Activated CD8-positive, alpha-beta memory T cell treated with anti-CD3 and anti-CD28 coated beads for 4 hours (primary cell): ENCODE measurements around the gene NMRK2.
"Not testable (repeated sequence)": the region's sequence is repeated elsewhere in the genome, so short reads cannot be mapped to it uniquely, and the experiment has no call there.

Experiments used
- DNase-seq, 2 donors: peaks; one replicate each; pipeline ENCODE4 v3.0.0-alpha.2; 2020; ENCODE audit warnings: low read depth in 2 of 2

The NMRK2 gene

DNA sequence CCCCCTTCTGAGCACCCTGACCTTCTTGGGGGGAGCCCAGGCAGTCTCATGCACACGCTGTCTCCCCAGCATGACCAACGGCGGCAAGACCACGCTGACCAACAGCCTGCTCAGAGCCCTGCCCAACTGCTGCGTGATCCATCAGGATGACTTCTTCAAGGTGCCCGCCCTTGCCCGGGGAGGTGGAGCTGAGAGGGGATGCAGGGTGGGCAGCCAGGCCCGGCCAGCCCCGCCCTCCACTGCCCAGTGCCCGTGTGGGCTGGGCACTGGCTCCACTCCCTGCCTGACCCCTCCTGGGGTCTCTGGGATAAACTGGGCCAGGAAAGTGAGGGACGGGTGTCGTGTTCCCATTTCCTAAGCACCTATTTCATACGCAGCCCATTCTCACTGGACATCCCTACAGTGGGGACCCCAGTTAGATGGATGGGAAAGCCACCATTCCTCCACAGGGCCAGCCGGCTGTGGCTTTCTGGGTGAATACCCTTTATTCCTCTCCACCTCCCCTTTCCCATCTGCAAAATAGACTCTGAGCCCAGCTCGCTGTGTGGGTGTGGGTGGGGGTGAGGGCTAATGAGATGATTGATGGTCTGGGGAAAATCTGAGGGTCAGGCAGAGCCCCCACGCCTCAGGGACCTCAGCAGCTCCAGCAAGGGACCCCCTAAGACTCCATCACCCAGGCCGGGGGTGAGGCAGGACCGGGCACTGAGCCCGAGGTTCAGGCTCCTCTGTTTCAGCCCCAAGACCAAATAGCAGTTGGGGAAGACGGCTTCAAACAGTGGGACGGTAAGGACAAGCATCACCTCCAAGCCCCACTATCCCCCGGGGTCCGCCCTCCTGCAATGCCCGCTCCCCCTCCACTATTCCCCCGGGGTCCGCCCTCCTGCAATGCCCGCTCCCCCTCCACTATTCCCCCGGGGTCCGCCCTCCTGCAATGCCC lies 3.9 kb downstream of the NMRK2 start:
- no peak for DNase-seq

DNA sequence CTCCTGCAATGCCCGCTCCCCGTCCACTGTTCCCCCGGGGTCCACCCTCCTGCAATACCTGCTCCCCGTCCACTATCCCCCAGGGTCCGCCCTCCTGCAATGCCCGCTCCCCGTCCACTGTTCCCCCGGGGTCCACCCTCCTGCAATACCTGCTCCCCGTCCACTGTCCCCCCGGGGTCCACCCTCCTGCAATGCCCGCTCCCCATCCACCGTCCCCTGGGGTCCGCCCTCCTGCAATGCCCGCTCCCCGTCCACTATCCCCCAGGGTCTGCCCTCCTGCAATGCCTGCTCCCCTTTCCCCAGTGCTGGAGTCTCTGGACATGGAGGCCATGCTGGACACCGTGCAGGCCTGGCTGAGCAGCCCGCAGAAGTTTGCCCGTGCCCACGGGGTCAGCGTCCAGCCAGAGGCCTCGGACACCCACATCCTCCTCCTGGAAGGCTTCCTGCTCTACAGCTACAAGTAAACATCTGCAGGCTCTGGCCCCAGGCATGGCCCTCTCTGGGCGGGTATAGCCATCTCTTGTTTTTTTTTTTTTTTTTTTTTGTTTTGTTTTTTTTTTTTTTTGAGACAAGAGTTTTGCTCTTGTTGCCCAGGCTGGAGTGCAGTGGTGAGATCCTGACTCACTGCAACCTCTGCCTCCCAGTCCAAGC lies 5.6 kb downstream of the NMRK2 start:
- not testable (repeated sequence) for DNase-seq

DNA sequence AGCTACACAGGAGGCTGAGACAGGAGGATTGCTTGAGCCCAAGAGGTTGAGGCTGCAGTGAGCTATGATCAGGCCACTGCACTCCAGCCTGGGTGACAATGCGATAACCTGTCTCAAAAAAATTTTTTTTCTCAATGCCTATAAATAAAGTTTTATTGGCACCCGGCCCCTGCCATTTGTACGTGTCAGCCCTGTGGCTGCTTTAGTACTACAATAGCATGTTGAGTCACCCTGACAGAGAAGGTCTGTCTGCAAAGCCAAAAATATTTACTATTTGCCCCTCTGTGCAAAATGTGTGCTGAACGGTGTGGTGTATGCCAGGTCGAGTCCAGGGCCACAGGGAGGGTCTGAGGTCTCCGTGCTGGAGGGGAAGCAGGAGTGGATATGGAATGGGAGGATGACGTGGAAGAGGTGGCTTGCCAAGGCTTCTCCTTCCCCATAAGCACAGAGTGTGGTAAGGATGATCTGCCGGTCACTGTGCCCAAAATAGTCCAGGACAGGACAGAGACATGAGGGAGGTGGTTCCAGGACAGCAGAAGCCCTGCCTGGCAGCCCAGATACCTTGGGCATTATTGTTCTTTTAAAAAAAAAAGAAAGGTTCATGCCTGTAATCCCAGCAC lies 10.0 kb downstream of the NMRK2 start:
- no peak for DNase-seq

DNA sequence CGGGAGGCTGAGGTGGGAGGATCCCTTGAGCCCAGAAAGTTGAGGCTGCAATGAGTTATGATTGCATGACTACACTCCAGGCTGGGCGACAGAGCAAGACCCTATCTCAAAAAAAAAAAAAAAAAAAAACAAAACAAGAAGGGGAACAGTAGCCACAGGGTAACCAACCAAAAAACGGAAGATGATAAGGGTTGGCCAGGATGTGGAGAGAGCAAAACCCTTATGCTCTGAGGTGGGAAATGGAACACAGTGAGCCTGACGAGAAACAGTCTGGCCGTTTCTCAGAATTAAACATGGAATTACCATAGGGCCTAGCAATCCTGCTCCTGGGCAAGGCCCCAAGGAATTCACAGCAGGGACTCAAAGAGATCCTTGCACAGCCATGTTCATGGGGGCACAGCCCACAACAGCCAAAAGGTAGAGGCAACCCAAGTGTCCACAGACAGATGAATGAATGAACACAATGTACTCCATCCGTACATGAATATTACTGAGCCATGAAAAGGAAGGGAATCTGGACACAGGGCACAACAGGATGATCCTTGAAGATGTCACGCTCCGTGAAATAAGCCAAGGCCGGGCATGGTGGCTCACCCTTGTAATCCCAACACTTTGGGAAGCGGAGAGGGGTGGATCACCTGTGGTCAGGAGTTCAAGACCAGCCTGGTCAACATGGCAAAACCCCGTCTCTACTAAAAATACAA lies 11.3 kb downstream of the NMRK2 start:
- DNase-seq, result no peak

DNA sequence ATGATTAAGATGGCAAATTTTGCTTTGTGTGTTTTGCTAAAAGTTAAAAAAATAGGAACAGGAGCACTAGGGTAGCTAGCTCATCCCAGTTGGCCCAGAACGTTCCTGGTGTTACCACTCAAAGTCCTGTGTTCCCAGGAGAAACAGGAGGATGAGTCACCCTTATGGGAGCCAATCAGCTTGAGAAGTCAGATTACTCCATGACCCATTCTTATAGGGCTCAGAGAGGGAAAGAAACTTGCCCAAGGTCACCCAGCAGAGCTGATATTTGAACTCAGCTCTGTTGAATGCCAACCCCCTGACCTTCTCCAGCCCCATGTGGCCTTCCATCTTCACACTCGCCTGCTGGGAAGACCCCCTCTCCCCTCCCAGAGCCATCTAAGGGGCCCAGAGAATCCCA lies 13.0 kb downstream of the NMRK2 start:
- DNase-seq, result no peak

DNA sequence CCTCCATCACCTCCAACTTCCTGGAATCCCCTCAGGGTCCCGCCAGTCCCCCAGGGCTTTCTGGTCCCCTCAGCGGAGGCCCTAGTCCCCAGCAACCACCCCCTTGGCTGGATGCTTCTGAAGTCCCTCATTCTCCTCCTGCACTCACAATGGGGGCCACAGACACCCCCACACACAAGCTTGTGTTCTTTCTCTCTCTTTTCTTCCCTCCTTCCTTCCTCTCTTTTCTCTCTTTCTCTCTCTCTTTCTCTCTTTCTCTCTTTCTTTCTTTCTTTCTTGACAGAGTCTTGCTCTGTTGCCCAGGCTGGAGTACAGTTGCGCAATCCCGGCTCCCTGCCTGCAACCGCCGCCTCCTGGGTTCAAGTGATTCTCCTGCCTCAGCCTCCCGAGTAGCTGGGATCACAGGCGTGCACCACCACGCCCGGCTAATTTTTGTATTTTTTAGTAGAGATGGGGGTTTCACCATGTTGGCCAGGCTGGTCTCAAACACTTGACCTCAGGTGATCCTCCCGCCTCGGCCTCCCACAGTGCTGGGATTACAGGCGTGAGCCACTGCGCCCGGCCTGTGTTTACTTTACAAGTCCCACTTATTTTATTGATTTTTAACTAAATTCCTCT lies 14.6 kb downstream of the NMRK2 start:
- DNase-seq, result not testable (repeated sequence)

DNA sequence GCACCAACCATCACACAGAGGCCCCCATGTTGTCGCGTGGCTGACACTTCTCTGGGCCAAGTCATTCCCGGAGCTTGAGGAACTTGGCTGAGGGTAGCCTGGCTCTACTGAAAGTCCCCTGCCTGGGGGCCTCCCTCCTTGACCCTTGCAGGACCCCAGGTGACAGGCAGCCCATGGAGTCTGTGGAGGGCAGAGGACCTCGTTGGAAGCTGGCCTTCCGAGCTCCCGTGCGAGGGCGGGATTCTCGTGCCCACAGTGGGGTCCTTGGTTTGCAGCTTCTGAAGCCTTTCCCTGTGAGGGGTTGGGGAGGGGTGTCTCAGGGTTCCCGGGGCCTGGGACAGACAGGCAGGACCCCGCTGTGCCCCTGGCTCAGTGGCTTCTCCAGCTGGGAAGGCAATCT lies 16.4 kb downstream of the NMRK2 start:
- DNase-seq, result no peak

DNA sequence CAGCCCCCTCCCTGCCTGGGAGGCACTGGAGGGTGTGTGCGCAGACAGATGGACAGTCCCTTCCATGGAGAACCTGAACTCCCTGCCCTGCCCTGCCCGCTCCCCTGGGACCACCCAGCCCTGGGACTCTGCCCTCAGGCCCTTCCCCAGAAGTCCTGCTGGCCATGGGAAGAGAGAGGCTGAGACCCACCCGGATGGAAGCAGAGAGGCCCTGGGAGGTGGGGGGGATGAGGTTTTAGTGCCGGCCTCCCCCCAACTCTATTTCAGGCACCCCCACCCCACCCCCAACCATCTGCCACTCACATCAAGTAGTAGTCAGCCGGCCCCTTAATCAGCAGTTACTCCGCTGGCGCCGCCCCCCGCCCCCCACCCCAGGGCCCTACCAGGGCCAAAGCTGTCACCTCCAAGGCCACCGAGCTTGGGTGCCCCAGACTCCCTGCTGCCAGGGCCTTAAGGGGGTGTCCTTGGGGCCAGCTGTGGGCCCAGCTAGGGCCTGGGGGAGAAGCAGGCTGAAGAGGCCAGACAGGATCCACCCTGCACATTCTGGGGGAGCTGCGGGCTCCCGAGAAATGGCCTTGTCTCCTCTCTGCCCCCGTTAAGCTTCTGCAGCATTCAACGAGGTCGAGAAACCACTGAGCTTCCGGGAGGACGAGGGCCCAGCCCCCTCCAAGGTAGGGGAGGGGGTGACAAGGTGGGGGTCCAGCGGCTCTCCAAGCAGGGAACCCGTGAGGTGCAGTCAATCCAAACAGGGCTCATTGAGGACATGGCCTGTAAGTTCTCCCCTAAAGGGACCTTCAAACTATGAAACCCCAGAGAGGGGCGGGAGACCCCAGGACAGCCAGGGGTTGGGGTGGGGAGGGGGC lies 17.4 kb downstream of the NMRK2 start:
- DNase-seq, result no peak

DNA sequence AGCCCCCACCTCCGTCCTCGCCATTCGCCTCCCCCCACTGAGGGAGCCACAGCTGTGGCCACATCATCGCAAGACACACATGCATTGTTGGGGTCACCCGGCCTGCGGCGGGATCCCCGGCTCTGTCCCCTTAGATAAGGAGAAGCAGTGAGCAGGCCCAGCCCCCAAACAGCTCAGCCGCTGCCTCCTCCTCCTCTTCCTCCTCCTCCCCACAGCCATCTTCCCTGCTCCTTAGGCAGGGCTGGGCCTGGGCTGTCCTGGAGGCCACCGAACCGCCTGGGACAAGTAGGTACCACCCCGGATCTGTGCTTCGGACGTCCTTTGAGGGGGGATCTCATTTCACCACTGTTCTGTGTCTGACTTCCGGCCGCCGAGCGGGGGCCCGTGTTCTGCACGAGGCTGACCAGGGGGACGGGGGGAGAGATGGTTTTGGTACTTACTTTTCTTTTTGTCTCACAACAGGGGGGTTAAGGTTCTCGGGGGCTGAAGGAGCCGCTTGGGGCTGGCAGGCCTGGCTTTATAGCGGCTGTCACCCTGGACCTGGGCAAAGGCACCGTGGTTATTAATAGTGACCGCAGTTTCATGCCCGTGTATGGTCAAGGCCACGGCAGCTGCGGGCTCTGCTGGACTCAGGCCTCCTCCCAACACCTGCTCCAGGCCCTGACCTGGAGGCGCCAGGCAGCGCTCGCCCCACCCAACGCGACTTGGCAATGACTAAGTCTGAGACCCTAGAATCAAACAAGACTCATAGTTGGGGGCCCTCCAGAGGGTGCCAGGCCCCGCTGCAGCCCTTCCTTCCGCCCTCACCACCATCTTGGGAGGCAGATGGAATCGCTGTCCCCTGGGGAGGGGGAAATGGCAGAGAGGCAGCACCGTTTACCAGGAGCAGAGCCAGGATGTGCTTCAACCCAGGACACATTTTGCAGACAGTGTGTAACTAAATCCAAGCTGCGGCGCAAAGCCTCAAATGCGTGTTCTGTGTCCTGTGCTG lies 18.3 kb downstream of the NMRK2 start:
- no peak for DNase-seq

DNA sequence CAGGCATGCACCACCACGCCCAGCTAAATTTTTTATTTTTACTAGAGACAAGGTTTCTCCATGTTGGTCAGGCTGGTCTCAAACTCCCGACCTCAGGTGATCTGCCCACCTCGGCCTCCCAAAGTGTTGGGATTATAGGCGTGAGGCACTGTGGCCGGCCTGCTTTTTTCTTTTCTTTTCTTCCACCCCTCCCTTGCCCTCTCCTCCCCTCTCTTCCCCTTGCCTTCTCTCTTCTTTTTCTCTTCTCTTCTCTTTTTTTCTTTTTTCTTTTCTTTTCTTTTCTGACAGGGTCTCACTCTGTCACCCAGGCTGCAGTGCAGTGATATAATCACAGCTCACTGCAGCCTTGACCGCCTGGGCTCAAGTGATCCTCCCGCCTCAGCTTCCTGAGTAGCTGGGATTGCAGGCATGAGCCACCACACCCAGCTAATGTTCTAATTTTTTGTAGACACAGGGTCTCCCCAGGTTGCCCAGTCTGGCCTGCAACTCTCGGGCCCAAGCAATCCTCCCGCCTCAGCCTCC lies 19.9 kb downstream of the NMRK2 start:
- DNase-seq, result not testable (repeated sequence)

DNA sequence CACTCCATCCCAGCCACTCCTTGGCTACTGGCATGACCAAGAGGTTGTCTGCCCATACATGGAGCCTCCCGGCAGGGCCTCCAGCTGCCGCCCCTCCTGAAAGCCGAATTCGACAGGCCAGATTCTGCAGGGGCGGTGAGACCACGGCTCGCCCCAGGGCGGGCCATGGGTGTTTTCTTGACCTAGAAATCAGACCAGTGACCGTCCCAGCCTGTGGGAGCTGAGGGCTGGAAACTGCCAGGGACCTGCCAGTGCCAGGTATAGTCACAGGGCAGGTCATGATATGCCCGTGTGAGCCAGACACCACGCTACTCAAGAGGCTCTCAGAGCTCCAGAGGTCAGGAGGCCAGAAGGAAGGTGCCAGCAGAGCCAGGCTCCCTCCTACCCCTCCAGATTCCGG lies 21.2 kb downstream of the NMRK2 start:
- no peak for DNase-seq

DNA sequence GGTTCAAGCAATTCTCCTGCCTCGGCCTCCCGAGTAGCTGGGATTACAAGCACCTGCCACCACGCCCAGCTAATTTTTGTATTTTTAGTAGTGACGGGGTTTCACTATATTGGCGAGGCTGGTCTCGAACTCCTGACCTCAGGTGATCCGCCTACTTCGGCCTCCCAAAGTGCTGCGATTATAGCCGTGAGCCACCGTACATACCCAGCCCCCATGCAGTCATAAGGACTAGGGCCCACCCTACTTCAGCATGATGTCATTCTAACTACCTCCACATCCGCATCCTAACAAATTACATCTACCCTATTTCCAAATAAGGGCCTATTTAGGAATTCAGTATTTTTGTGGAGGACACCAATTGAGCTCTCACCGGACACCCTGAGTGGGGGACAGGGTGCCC lies 22.4 kb downstream of the NMRK2 start:
- DNase-seq, result not testable (repeated sequence)

DNA sequence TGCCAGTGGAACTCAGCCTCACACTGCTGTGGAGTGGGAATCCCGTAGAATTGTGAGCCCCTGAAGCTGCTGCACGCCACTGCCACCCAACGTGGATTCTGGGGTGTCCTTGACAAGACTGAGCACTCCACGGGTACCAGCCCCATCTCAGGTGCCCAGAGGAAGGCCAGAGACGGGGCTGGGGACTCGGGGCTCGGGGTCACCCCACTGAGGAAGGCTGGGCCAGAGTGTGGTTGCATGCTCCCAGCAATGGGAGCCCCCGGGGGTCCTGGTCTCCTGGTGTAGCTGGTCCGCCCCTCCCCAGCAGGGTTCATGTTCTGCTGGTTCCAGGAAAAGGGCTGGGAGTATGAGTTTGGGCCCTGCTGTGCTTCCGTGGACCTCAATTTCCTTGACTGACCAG lies 22.8 kb downstream of the NMRK2 start:
- no peak for DNase-seq

DNA sequence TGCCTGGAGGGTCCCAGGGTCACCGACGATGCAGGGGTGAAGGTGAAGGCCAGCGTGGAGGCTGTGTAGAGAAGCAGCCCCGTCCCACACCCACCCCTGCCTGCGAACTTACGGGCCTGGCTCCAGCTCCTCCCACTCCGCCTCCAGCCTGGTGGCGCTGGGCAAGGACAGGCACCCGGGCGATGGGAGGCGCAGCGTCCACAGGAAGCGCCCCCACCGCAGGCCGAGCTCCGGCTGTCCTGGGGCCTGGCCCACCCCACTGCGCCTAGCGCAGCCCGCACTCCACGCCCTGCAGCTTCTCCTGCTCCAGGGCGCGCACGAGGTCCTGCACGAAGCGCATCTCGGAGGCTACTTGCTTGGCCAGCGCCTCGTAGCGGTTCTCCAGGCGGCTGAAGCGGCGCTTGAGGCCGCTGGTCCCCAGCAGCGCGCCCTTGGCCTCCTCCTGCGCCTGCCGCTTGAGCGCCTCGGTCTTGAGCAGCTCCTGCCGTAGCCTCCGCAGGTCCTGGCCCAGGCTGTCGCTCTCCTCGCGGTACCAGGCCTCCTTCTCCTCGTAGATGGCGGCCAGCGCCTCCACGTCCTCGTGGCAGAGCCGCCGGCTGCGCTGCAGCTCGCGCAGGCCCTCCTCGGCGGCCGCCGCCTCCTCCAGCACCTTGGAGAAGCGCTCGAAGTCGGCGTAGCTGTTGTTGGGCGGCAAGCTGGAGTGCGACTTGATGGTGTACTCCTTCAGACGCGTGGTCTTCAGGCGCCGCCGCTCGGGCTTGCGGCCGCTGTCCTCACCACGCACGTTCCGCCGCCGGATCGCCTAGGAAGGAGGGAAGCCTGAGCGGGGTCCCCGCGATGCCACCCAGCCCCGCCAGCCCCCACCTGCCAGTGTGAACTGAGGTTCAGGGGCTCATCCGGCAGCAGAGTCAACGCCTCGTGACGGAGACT lies 26.2 kb downstream of the NMRK2 start:
- DNase-seq, result no peak

DNA sequence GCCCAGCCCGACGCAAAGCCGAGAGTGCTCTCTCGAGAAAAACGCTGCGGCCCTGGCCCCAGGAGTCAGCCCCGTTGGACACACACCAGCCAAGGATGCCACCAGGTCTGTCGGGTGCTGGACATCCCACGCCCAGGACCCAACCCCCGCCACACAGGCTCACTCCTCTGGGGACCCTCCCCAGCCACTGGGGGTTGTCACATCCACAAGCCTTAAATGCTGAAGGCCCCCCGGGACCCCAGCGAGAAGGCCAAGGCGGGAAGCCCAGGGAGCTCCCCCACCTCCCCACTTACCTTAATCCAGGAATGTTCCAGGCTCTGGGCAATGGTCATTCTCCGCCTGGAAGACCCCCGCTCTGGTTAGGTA lies 26.9 kb downstream of the NMRK2 start:
- DNase-seq, result no peak

DNA sequence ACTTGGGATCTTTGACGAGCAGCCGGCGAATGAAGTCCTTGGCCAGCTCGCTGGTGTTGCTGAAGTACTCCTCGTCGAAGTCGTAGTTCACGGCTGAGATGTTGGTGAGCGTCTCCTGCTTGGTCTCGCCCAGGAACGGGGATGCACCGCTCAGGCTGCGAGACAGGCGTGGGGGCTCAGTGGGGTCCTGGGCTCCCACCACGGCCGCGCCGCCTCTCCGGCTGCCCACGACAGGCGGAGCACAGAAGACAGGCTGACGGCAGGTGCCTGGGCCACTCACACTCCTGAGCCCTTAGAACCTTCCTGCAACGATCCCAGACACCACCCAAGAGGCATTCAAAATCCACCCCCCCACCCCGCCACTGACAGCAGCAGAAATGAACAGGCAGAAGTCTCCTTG lies 28.1 kb downstream of the NMRK2 start:
- no peak for DNase-seq

DNA sequence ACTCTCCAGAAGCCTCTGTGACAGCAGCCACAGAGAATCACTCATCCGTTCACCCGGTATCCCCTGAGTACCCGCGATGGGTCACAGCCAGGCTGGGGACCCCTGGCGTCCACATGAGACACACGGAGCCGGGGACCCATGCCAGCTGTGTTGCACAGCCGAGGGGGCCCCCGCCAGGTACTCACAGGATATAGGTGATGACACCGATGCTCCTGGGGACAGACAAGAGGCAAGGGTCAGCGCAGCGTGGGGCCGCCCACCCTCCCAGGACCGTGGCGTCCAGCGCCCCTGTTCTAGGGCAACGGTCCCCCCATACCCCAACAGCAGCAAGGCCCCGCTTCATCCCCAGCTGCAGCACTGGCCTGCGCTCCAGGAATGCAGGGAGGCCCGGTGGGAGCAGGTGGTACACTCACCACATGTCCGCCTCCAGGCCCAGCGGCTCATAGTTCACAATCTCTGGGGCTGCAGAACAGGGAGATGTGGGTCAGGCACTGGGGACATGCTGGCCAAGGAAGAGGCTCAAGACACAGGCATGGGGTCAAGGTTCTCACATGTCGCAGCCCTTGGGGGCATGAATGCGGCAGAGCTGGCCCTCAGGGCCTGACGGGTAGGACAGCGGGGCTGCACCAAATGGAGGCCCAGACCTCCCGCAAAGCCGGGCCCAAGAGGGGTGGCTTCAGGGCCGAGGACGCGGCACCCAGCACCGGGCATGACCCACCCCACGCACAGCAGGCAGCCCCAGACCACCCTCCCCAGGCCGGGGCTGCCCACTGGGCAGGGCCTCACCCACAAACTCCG lies 30.8 kb downstream of the NMRK2 start:
- DNase-seq, result no peak
